GM23338 (cell line): ENCODE results near the gene CERK.

Experiments
- CREB1 ChIP-seq: fragments of 250-450 bp; sonication (Bioruptor Pico); IDR thresholded peaks from 2 replicates; pipeline ENCODE4 v1.5.0; 2020; ENCODE audit warnings: low read depth, mild to moderate bottlenecking, moderate library complexity
- EZH2phosphoT487 ChIP-seq: fragments of 200-600 bp; sonication (generic); IDR thresholded peaks from one replicate; pipeline ENCODE4 v1.8.1; 2018; ENCODE audit warnings: antibody characterized with exemption; ENCODE audit not compliant: unreplicated experiment
- STAT1 ChIP-seq: IDR thresholded peaks from one replicate; pipeline ENCODE4 v1.6.1; 2016; ENCODE audit warnings: antibody characterized with exemption; ENCODE audit not compliant: unreplicated experiment
- ZNF331 ChIP-seq: fragments of 250-450 bp; sonication (Bioruptor Pico); IDR thresholded peaks from 2 replicates; pipeline ENCODE4 v1.5.0; 2020; ENCODE audit warnings: low read depth, mild to moderate bottlenecking, moderate library complexity
- TF ChIP-seq, protein P1 (sequence below), 2 experiments: fragments of 200-600 bp in 1 of 2; sonication (generic) in 1 of 2; conservative IDR thresholded peaks; 2 replicates each; pipeline versions ENCODE4 v1.5.1 to v1.6.1; 2016 to 2017; ENCODE audit warnings: antibody characterized with exemption in 2 of 2, low read depth in 2 of 2, mild to moderate bottlenecking in 2 of 2, moderate library complexity in 1 of 2
- TF ChIP-seq, protein P2 (sequence below): IDR thresholded peaks from one replicate; pipeline ENCODE4 v1.6.1; 2018; ENCODE audit warnings: antibody characterized with exemption; ENCODE audit not compliant: unreplicated experiment

DNA sequence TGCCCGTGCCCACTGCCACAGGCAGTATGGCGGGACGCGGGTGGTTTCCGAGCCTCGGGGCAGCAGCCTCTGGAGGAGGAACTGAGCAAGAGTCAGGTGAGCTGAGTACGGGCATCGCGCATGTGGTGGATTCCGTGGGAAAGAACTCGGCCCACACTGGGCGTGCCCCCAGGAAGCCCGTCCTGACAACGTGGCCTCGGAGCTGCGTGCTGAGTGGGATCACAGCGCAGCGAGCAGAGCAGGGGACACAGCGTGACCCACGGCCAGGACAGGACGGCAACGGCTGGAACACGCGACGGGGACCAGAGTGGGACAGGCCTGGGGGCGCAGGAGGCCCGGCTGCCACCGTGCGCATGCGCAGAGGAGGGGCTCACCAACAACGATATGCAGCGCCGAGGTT lies 36.8 kb downstream of the CERK start:
- TF ChIP-seq, protein P1, sequence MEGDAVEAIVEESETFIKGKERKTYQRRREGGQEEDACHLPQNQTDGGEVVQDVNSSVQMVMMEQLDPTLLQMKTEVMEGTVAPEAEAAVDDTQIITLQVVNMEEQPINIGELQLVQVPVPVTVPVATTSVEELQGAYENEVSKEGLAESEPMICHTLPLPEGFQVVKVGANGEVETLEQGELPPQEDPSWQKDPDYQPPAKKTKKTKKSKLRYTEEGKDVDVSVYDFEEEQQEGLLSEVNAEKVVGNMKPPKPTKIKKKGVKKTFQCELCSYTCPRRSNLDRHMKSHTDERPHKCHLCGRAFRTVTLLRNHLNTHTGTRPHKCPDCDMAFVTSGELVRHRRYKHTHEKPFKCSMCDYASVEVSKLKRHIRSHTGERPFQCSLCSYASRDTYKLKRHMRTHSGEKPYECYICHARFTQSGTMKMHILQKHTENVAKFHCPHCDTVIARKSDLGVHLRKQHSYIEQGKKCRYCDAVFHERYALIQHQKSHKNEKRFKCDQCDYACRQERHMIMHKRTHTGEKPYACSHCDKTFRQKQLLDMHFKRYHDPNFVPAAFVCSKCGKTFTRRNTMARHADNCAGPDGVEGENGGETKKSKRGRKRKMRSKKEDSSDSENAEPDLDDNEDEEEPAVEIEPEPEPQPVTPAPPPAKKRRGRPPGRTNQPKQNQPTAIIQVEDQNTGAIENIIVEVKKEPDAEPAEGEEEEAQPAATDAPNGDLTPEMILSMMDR (conservative IDR thresholded peaks at IDR 0.05; ENCODE audit: low read depth in 2 of 2), result no peak
- TF ChIP-seq STAT1 (no peak), EZH2phosphoT487 (no peak), CREB1 (CRISPR knock-in tag) (no peak), ZNF331 (CRISPR knock-in tag) (no peak)
- TF ChIP-seq, protein P2, sequence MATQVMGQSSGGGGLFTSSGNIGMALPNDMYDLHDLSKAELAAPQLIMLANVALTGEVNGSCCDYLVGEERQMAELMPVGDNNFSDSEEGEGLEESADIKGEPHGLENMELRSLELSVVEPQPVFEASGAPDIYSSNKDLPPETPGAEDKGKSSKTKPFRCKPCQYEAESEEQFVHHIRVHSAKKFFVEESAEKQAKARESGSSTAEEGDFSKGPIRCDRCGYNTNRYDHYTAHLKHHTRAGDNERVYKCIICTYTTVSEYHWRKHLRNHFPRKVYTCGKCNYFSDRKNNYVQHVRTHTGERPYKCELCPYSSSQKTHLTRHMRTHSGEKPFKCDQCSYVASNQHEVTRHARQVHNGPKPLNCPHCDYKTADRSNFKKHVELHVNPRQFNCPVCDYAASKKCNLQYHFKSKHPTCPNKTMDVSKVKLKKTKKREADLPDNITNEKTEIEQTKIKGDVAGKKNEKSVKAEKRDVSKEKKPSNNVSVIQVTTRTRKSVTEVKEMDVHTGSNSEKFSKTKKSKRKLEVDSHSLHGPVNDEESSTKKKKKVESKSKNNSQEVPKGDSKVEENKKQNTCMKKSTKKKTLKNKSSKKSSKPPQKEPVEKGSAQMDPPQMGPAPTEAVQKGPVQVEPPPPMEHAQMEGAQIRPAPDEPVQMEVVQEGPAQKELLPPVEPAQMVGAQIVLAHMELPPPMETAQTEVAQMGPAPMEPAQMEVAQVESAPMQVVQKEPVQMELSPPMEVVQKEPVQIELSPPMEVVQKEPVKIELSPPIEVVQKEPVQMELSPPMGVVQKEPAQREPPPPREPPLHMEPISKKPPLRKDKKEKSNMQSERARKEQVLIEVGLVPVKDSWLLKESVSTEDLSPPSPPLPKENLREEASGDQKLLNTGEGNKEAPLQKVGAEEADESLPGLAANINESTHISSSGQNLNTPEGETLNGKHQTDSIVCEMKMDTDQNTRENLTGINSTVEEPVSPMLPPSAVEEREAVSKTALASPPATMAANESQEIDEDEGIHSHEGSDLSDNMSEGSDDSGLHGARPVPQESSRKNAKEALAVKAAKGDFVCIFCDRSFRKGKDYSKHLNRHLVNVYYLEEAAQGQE, result no peak
